ENCODE measurements around the gene COX10. TPM values are rescaled to one million over a fixed set of nuclear protein-coding genes. Genes with fewer than 3 reads are reported as not detected.

COX10 gene
- total RNA-seq, 4 donors from 2014 or later, result 20.3 to 27.2 (median 22.0) TPM

DNA sequence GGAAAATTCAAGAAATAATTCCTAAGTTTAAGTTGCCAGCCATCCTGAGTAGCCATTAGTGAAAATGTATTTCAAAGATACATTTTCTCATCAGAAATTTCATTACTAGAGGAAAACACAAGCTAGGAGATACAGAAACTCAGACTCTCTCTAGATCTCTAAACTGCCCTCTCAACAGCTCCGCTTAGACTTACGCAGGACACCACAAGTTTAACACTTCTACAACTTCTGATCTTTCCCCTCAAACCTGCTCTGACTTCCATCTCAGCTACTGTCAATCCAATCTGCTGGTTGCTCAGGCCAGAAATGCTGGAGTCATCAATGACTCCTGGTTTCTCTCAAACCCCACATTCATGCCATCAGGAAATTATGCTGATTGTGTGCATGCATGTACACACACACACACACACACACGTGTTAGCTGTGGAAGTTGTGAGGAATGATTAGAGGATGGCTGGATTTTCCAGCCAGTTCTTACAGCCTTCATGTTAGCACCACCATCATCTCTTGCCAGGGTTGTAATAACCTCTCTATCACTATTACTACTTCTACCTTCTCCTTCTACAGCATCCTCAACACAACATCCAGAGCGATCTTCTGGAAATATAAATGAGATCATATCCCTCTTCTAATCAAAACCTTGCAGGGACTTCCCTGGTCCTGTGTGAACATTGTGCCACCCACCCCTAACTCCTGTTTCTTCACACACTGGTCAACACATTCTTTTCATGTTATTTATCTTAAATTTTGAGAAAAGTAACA, 47.1 kb downstream of the COX10 start:
- no peaks in the 10 kb centered on the region for H3K36me3 ChIP-seq
- no peaks in the 10 kb centered on the region for H3K27me3 ChIP-seq
- no peaks in the 10 kb centered on the region for H3K9me3 ChIP-seq
- TF ChIP-seq POLR2A (IDR thresholded peaks at IDR 0.05; ENCODE audit: low read depth), result no peak
- TF ChIP-seq EP300 (IDR thresholded peaks at IDR 0.05), result no peak
- TF ChIP-seq POLR2AphosphoS5 (IDR thresholded peaks at IDR 0.05), result no peak
- TF ChIP-seq, protein P1, sequence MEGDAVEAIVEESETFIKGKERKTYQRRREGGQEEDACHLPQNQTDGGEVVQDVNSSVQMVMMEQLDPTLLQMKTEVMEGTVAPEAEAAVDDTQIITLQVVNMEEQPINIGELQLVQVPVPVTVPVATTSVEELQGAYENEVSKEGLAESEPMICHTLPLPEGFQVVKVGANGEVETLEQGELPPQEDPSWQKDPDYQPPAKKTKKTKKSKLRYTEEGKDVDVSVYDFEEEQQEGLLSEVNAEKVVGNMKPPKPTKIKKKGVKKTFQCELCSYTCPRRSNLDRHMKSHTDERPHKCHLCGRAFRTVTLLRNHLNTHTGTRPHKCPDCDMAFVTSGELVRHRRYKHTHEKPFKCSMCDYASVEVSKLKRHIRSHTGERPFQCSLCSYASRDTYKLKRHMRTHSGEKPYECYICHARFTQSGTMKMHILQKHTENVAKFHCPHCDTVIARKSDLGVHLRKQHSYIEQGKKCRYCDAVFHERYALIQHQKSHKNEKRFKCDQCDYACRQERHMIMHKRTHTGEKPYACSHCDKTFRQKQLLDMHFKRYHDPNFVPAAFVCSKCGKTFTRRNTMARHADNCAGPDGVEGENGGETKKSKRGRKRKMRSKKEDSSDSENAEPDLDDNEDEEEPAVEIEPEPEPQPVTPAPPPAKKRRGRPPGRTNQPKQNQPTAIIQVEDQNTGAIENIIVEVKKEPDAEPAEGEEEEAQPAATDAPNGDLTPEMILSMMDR (IDR thresholded peaks at IDR 0.05), result no peak
- no peak for DNase-seq (ENCODE audit: extremely low spot score)
- no peak overlapping the region for H3K27ac ChIP-seq (replicated peaks in 1 of 4)
- intact Hi-C loops (cut with DNase I), result no loop called here
- no peak overlapping the region for H3K4me3 ChIP-seq
- peaks cover 0 to 8% (median 3%) of the 10 kb centered on the region in 4 donors for H3K4me1 ChIP-seq
- WGBS, result 88% methylated on average over 4 of the region's 4 CpGs

DNA sequence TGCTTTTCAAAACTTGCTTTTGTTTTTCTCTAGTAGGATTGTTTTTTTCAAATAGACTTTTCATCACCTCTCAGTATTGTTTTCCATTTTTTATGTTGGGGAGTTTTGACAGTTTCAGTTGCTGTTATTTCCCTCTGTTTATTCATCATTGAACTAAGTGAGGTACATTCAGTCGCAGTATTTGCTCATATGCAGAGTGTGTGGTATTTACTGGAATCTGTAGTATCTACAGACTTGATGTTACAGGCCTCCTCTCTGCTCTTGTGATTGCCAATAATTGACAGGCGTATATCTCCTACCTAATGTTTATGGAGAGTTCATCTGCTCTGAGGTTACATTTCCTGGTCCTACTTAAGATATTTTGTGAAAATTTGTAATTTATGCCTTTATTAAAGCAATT, 49.6 kb downstream of the COX10 start:
- intact Hi-C loops (cut with DNase I), result no loop called here
- no peaks in the 10 kb centered on the region for H3K36me3 ChIP-seq
- H3K9me3 ChIP-seq, result no peaks in the 10 kb centered on the region
- H3K27ac ChIP-seq (replicated peaks in 1 of 4), result no peak overlapping the region
- no peak for TF ChIP-seq POLR2A (IDR thresholded peaks at IDR 0.05; ENCODE audit: low read depth)
- no peak for TF ChIP-seq EP300 (IDR thresholded peaks at IDR 0.05)
- TF ChIP-seq, protein P1 (IDR thresholded peaks at IDR 0.05), result no peak
- TF ChIP-seq POLR2AphosphoS5 (IDR thresholded peaks at IDR 0.05), result no peak
- no peaks in the 10 kb centered on the region for H3K27me3 ChIP-seq
- H3K4me3 ChIP-seq, result no peak overlapping the region
- WGBS, result 88% methylated on average over 2 of the region's 2 CpGs
- DNase-seq (ENCODE audit: extremely low spot score), result no peak
- peaks cover 0 to 5% (median 4%) of the 10 kb centered on the region in 4 donors for H3K4me1 ChIP-seq

DNA sequence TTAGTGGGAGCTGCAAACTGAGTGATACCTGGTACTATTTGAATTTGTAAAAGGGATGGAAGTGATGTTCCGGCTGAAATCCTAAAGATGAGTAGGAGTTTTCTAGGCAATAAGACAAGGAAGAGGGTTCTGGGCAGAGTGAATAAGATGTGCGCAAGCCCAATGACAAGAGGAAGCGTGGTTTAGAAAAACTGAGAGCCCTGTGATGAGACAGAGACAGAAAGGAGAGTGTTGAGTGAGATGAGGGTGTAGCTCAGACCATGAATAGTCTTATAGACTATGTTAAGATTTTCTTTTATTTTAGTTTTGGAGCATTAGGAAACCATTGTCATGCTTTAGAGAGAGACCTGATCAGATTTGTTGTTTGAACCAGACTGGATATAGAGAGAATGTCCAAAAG, 50.2 kb downstream of the COX10 start:
- TF ChIP-seq, protein P1 (IDR thresholded peaks at IDR 0.05), result no peak
- TF ChIP-seq EP300 (IDR thresholded peaks at IDR 0.05) (no peak), POLR2AphosphoS5 (IDR thresholded peaks at IDR 0.05) (no peak), POLR2A (IDR thresholded peaks at IDR 0.05; ENCODE audit: low read depth) (no peak)
- DNase-seq (ENCODE audit: extremely low spot score), result no peak
- Histone ChIP-seq H3K9me3 (no peaks in the 10 kb centered on the region), H3K36me3 (no peaks in the 10 kb centered on the region), H3K4me1 (peaks cover 0 to 9% (median 8%) of the 10 kb centered on the region in 4 donors), H3K27me3 (no peaks in the 10 kb centered on the region), H3K4me3 (no peak overlapping the region), H3K27ac (replicated peaks in 1 of 4) (no peak overlapping the region)
- intact Hi-C loops (cut with DNase I), result no loop called here
- whole genome bisulfite sequencing, result 96% methylated on average over 3 of the region's 3 CpGs

DNA sequence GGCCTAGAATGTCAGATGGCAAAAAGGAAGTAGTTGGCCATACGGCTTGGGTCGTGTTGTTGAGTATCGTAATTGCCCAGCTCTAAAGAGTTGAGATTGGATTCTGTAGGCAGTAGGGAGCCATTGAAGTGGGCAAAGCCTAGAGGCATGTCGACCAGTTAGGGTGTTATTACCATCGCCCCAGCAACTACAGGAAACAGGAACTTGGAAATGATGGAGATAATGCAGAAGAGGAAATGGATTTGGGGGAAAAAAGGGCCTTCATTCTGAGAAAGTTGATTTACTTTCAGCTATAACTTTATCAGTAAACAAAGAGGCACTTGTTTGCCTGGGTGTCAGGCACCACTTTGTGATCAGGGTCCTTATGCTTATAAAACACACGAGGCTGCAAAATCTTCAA, 52.6 kb downstream of the COX10 start:
- intact Hi-C loops (cut with DNase I), result no loop called here
- Histone ChIP-seq H3K9me3 (no peaks in the 10 kb centered on the region), H3K27ac (replicated peaks in 1 of 4) (no peak overlapping the region), H3K27me3 (no peaks in the 10 kb centered on the region), H3K4me1 (peaks cover 0 to 25% (median 8%) of the 10 kb centered on the region in 4 donors), H3K4me3 (no peak overlapping the region), H3K36me3 (no peaks in the 10 kb centered on the region)
- TF ChIP-seq EP300 (IDR thresholded peaks at IDR 0.05) (no peak), POLR2AphosphoS5 (IDR thresholded peaks at IDR 0.05) (no peak), POLR2A (IDR thresholded peaks at IDR 0.05; ENCODE audit: low read depth) (no peak)
- TF ChIP-seq, protein P1 (IDR thresholded peaks at IDR 0.05), result no peak
- WGBS, result 85% methylated on average over 6 of the region's 6 CpGs
- DNase-seq (ENCODE audit: extremely low spot score), result no peak

Measured in esophagus muscularis mucosa (tissue), 4 donors.